ENCODE measurements around the gene CRYL1.

CRYL1 gene

GRCh38 chr13:20525601-20526544, at the start of gene CRYL1:
CRYL1 (minus strand) TSS chr13:20525857; CDS start chr13:20525794, 63 bp downstream.
- no peak for DNase-seq

- DNase-seq = no peak
These were observed 48.0 kb upstream of the CRYL1 start for GRCh38 chr13:20573636-20574035.

- DNase-seq = no peak
These were observed 47.5 kb upstream of the CRYL1 start for GRCh38 chr13:20573186-20573585.

GRCh38 chr13:20571676-20572075, 46.0 kb upstream of the CRYL1 start:
- DNase-seq = no peak

- no peak for DNase-seq
These were observed 44.9 kb upstream of the CRYL1 start for GRCh38 chr13:20570517-20570916.

GRCh38 chr13:20567881-20568528, 42.3 kb upstream of the CRYL1 start:
- no peak for DNase-seq

GRCh38 chr13:20566898-20567874, 41.5 kb upstream of the CRYL1 start, which contains the start of gene IFT88:
IFT88 (plus strand) TSS chr13:20567157; CDS start chr13:20574386, 7,229 bp downstream.
- peak; percentile 71 for DNase-seq

- peak; percentile 41 for DNase-seq
These were observed 40.8 kb upstream of the CRYL1 start for GRCh38 chr13:20566468-20566897.

GRCh38 chr13:20565115-20565736, 39.6 kb upstream of the CRYL1 start:
- DNase-seq = no peak

GRCh38 chr13:20561741-20562140, 36.1 kb upstream of the CRYL1 start:
- no peak for DNase-seq

GRCh38 chr13:20559659-20560356, 34.2 kb upstream of the CRYL1 start:
- no peak for DNase-seq

GRCh38 chr13:20558982-20559381, 33.3 kb upstream of the CRYL1 start:
- DNase-seq = no peak

GRCh38 chr13:20553311-20553710, 27.7 kb upstream of the CRYL1 start:
- no peak for DNase-seq

- DNase-seq = no peak
These were observed 25.1 kb upstream of the CRYL1 start for GRCh38 chr13:20550799-20551198.

GRCh38 chr13:20547479-20547908, 21.8 kb upstream of the CRYL1 start:
- DNase-seq = no peak

- DNase-seq = no peak
These were observed 20.9 kb upstream of the CRYL1 start for GRCh38 chr13:20546556-20546955.

- no peak for DNase-seq
These were observed 18.7 kb upstream of the CRYL1 start for GRCh38 chr13:20544201-20544923.

GRCh38 chr13:20536992-20537391, 11.3 kb upstream of the CRYL1 start:
- DNase-seq = no peak

- DNase-seq = no peak
These were observed 8.5 kb upstream of the CRYL1 start for GRCh38 chr13:20534038-20534608.

GRCh38 chr13:20528452-20528851, 2.8 kb upstream of the CRYL1 start:
- DNase-seq = no peak
